ENCODE data around the gene CDK5RAP3.
A peak's percentile ranks its signal among the peaks of the same experiment; 100 is the strongest.
"Not testable (repeated sequence)": the region's sequence is repeated elsewhere in the genome, so short reads cannot be mapped to it uniquely, and the experiment has no call there.

Gene CDK5RAP3

DNA sequence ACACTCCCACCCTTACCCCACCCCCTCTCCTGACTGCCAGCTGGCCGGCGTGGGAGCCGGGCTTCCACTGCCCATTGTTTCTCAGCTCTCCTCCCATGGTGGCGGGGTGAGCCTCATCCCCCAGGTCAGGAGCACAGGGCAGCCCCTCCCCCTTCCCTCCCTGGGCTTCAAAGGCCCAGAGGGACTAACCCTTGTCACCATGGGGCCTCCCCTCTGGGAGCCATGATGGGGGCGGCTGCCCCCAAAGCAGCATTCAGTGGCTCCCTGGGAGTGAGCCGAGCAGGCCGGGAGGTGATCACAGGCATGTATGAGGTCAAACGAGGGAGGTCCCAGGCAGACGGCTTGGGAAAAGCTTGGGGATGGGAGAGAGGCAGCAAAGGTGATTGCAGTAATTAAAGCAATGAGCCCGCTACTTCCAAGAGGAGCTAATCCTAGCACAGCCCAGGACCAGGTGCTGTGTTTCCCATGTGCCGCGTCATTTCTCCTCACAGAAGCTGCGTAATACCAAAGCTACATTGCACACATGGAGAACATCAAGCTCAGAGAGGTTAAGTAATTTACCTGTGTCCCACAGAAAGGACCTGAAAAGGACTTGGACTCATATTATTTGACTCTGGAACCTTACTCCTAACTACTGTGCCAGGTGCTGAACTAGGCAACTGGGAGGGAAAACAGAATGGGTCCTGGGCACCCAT, 24.5 kb downstream of the CDK5RAP3 start:
- no peak for TF ChIP-seq CTCF (IDR thresholded peaks at IDR 0.05; ENCODE audit: control insufficient read depth, insufficient read depth, low read depth, low read length, missing control alignments)
- no peak overlapping the region for H3K4me3 ChIP-seq (ENCODE audit: control insufficient read depth, low read depth, low read length)
- DNase-seq (ENCODE audit: low read depth), result no peak

DNA sequence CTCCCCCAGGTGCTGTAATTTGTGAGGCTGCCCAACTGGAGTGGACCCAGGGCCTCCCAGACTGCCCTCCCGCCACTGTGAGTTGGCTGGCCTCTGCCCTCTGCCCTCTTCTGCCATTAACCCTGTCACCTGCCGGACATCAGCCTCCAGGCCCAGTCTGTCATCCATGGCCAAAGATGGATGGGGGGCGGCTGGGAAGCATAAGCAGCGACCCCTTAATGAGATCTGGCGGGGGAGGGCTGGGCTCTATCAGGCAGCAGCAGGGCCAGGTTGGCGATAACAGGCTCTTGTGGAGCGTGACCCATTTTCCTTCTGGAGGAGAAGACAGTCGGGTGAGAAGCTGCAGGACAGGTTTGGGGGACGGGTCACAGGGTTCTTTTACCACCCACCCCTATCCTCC, 25.3 kb downstream of the CDK5RAP3 start:
- H3K4me3 ChIP-seq (ENCODE audit: control insufficient read depth, low read depth, low read length), result no peak overlapping the region
- TF ChIP-seq CTCF (IDR thresholded peaks at IDR 0.05; ENCODE audit: control insufficient read depth, insufficient read depth, low read depth, low read length, missing control alignments), result no peak
- DNase-seq (ENCODE audit: low read depth), result no peak

- no peak overlapping the region for H3K4me3 ChIP-seq (ENCODE audit: control insufficient read depth, low read depth, low read length)
- DNase-seq (ENCODE audit: low read depth), result no peak
- no peak for TF ChIP-seq CTCF (IDR thresholded peaks at IDR 0.05; ENCODE audit: control insufficient read depth, insufficient read depth, low read depth, low read length, missing control alignments)
Observed at GRCh38 chr17:47997586-47997985, 26.7 kb downstream of the CDK5RAP3 start.

DNA sequence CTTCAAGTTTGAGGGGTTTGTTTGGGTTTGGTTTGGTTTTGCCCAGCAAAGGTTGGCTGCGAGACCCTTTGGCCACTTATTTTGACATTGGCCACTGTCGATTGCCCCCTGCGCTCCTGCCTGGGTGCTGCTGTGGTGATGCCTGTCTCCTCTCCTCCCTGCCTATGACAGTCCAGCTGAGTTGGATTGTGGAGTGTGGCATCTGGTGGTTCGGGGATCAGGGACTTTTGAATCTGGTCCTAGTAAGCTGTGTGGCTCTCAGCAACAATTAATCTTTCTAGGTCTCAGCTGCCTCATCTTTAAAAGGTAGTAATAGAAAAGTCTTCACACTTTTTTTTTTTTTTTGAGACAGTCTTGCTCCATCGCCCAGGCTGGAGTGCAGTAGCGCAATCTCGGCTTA, 27.1 kb downstream of the CDK5RAP3 start:
- DNase-seq (ENCODE audit: low read depth), result no peak
- no peak overlapping the region for H3K4me3 ChIP-seq (ENCODE audit: control insufficient read depth, low read depth, low read length)
- TF ChIP-seq CTCF (IDR thresholded peaks at IDR 0.05; ENCODE audit: control insufficient read depth, insufficient read depth, low read depth, low read length, missing control alignments), result no peak

DNA sequence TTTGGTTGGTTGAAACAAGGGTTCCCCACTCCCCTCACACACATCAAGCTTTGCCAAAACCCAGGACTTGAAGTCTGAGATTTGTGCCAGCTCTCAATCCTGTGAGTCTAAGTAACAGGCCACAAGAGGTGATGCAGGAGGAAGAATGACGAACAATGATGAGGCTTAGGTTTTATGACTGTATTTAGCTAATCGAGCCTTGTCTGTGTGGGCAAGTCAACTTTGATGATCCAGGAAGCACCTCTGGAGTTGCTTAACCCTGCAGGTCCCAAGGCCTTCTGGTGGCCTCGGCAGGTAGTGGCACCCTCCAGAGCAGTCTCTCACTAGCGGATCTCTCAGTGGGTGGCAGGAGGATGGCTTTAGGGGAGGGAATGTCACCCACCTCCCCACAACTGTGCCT, 28.7 kb downstream of the CDK5RAP3 start:
- no peak overlapping the region for H3K4me3 ChIP-seq (ENCODE audit: control insufficient read depth, low read depth, low read length)
- TF ChIP-seq CTCF (IDR thresholded peaks at IDR 0.05; ENCODE audit: control insufficient read depth, insufficient read depth, low read depth, low read length, missing control alignments), result peak; percentile 20
- DNase-seq (ENCODE audit: low read depth), result peak; percentile 64

DNA sequence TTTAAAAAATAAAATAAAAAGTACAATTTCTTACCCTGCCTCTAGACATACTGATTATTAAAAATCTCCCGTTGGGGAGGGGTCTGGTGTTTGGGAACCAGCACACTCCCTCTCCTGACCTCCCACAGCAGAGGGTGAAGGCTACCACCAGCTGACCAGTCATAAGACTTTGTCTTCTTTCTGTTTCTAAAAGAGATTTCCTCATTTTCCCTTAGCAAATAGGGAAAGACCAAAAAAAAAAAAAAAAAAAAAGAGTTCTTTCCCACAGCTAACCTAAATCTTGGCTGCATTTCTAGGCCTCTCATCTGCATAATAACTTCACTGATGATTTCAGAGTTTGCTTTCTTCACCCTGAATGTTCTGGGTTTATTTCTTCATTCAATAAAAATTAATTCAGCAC, 30.3 kb downstream of the CDK5RAP3 start:
- TF ChIP-seq CTCF (IDR thresholded peaks at IDR 0.05; ENCODE audit: control insufficient read depth, insufficient read depth, low read depth, low read length, missing control alignments), result no peak
- no peak overlapping the region for H3K4me3 ChIP-seq (ENCODE audit: control insufficient read depth, low read depth, low read length)
- no peak for DNase-seq (ENCODE audit: low read depth)

DNA sequence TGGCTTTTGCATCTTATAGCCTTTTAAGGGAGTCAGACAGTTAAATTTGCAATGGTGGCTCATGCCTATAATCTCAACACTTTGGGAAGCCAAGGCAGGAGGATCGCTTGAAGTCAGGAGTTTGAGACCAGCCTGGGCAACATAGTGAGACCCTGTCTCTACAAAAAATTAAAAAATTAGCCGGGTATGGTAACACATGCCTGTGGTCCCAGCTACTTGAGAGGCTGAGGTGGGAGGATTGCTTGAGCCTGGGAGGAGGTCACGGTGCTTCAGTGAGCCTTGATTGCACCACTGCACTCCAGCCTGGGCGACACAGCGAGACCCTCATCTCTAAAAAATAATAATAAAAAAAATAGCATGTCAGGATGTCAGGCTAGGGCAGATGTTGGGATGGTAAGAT, 30.7 kb downstream of the CDK5RAP3 start:
- not testable (repeated sequence) for H3K4me3 ChIP-seq (ENCODE audit: control insufficient read depth, low read depth, low read length); DNase-seq (ENCODE audit: low read depth)
